Endothelial cell of umbilical vein (primary cell): ENCODE measurements around the gene SNIP1. TPM values are rescaled to one million over a fixed set of nuclear protein-coding genes. Genes with fewer than 3 reads are reported as not detected.

Experiments used
- BruUV-seq: library from RNA; stranded (reverse); fragments of 400-500 nt; replicated peaks from 2 replicates; lab custom pipeline; 2021; lab: Mats Ljungman, UMichigan
- CTCF ChIA-PET: fragments of 300-600, 350-600 bp; sonication (Branson Sonifier 250); formaldehyde crosslinking; loops from one replicate; lab custom pipeline; 2021; ENCODE audit warnings: antibody characterized with exemption, inconsistent platforms; lab: Charles Lee
- POLR2A ChIA-PET: fragments of 300-600, 350-600 bp; sonication (Branson Sonifier 250); formaldehyde crosslinking; loops from one replicate; lab custom pipeline; 2021; ENCODE audit warnings: antibody characterized with exemption, inconsistent platforms; lab: Charles Lee
- DNase-seq: peaks from one replicate; pipeline ENCODE4 v3.0.0-alpha.2; 2011; ENCODE audit warnings: low read depth, low spot score
- FAIRE-seq: peaks from 2 replicates; lab custom pipeline; 2011; peaks lifted over from hg19 to GRCh38; lab: Jason Lieb, UNC
- H2AFZ ChIP-seq: 2 replicates; pipeline ENCODE4 v1.6.0; 2012; ENCODE audit warnings: low read depth, low read length, control low read depth, inconsistent platforms
- H3K27ac ChIP-seq: 2 replicates; pipeline ENCODE4 v1.5.1; 2011; ENCODE audit warnings: low read depth, mild to moderate bottlenecking, control low read depth, low read length, moderate library complexity; ENCODE audit not compliant: insufficient read depth
- H3K27me3 ChIP-seq, 2 experiments: 2 replicates each; pipeline versions ENCODE4 v1.6.0 to v1.6.1; 2011; ENCODE audit warnings: low read length in 2 of 2, mixed read lengths in 1 of 2; ENCODE audit not compliant: control insufficient read depth in 2 of 2, insufficient read depth in 2 of 2
- H3K36me3 ChIP-seq, 2 experiments: 2 replicates in 1 of 2; 3 replicates in 1 of 2; pipeline ENCODE4 v1.5.1; 2011; ENCODE audit warnings: low read length in 2 of 2, mild to moderate bottlenecking in 1 of 2, moderate library complexity in 1 of 2; ENCODE audit not compliant: control insufficient read depth in 2 of 2, insufficient read depth in 2 of 2; ENCODE audit errors: extremely low read depth in 1 of 2
- H3K4me1 ChIP-seq: 3 replicates; pipeline ENCODE4 v1.5.1; 2011; ENCODE audit warnings: mild to moderate bottlenecking, low read length; ENCODE audit not compliant: control insufficient read depth, insufficient read depth; ENCODE audit errors: extremely low read depth
- H3K4me2 ChIP-seq: 2 replicates; pipeline ENCODE4 v1.6.1; 2011; ENCODE audit warnings: low read length, control low read depth, mixed read lengths; ENCODE audit not compliant: insufficient read depth
- H3K4me3 ChIP-seq, 3 experiments: fragments of 200-600 bp in 1 of 3; sonication (generic), shearing (Covaris generic) in 1 of 3; replicated peaks in 1 of 3; 2 replicates each; pipeline ENCODE4 v1.5.1; 2011 to 2016; ENCODE audit warnings: control low read depth in 3 of 3, low read length in 3 of 3, mild to moderate bottlenecking in 2 of 3, inconsistent platforms in 1 of 3, low read depth in 1 of 3, moderate library complexity in 1 of 3; ENCODE audit not compliant: insufficient read depth in 1 of 3
- H3K79me2 ChIP-seq: 2 replicates; pipeline ENCODE4 v1.6.0; 2012; ENCODE audit warnings: low read length, inconsistent platforms; ENCODE audit not compliant: control insufficient read depth, insufficient read depth
- H3K9ac ChIP-seq: replicated peaks from 2 replicates; pipeline ENCODE3; 2011; ENCODE audit warnings: low read length, control low read depth; ENCODE audit not compliant: insufficient read depth; ENCODE audit errors: extremely low read depth
- H3K9me1 ChIP-seq: replicated peaks from 3 replicates; pipeline ENCODE4 v1.6.0; 2011; ENCODE audit warnings: mild to moderate bottlenecking, low read length; ENCODE audit not compliant: control insufficient read depth, insufficient read depth; ENCODE audit errors: extremely low read depth
- H3K9me3 ChIP-seq: replicated peaks from 2 replicates; pipeline ENCODE4 v1.5.1; 2012; ENCODE audit warnings: low read length, inconsistent platforms; ENCODE audit not compliant: control insufficient read depth, insufficient read depth
- H4K20me1 ChIP-seq: replicated peaks from 2 replicates; pipeline ENCODE3; 2011; ENCODE audit warnings: mild to moderate bottlenecking, low read length; ENCODE audit not compliant: control insufficient read depth, insufficient read depth; ENCODE audit errors: extremely low read depth
- CTCF ChIP-seq, 2 donors: IDR thresholded peaks; 1 replicate in 1 of 2; 2 replicates in 1 of 2; pipeline ENCODE4 v1.5.1; 2011; ENCODE audit warnings: low read length in 2 of 2, mild to moderate bottlenecking in 2 of 2, moderate library complexity in 2 of 2, control low read depth in 1 of 2, inconsistent platforms in 1 of 2, low read depth in 1 of 2; ENCODE audit not compliant: insufficient read depth in 1 of 2; ENCODE audit errors: extremely low read depth in 1 of 2
- EZH2 ChIP-seq: IDR thresholded peaks from 2 replicates; pipeline ENCODE4 v1.6.1; 2012; ENCODE audit warnings: borderline replicate concordance, low read depth, mild to moderate bottlenecking, moderate library complexity, low read length, inconsistent platforms; ENCODE audit not compliant: severe bottlenecking
- FOS ChIP-seq: IDR thresholded peaks from 2 replicates; pipeline ENCODE4 v1.6.1; 2011; ENCODE audit warnings: mild to moderate bottlenecking, low read length, moderate library complexity, borderline replicate concordance; ENCODE audit not compliant: insufficient read depth
- GATA2 ChIP-seq: IDR thresholded peaks from 2 replicates; pipeline ENCODE4 v1.7.0; 2011; ENCODE audit warnings: low read depth, mild to moderate bottlenecking, moderate library complexity, mixed read lengths, low read length; ENCODE audit not compliant: insufficient read length, insufficient read depth
- JUN ChIP-seq: IDR thresholded peaks from 2 replicates; pipeline ENCODE4 v1.6.1; 2011; ENCODE audit warnings: borderline replicate concordance, low read depth; ENCODE audit not compliant: insufficient read length, insufficient read depth
- MAX ChIP-seq: IDR thresholded peaks from 2 replicates; pipeline ENCODE4 v1.6.1; 2011; ENCODE audit not compliant: insufficient read depth, insufficient read length
- MYC ChIP-seq: IDR thresholded peaks from one replicate; pipeline ENCODE4 v1.6.1; 2011; ENCODE audit warnings: mild to moderate bottlenecking, low read depth, low read length
- POLR2A ChIP-seq: IDR thresholded peaks from 2 replicates; pipeline ENCODE4 v1.6.1; 2012; ENCODE audit warnings: low read depth, mild to moderate bottlenecking, control low read depth, low read length
- POLR2AphosphoS5 ChIP-seq: IDR thresholded peaks from 2 replicates; pipeline ENCODE4 v1.6.1; 2012; ENCODE audit warnings: low read depth, mild to moderate bottlenecking, control low read depth, low read length, moderate library complexity; ENCODE audit not compliant: insufficient read depth
- dilution Hi-C: fragments of 300-500 bp; cut with MboI; formaldehyde crosslinking; loops from one replicate; pipeline ENCODE4 v1.15.0; 2019; ENCODE audit warnings: low sequenced_read_pairs; ENCODE audit not compliant: extremely low pct_ligation_motif_present
- intact Hi-C: fragments of 100-400 bp; cut with micrococcal nuclease; formaldehyde crosslinking; loops from one replicate; pipeline ENCODE4 v1.10.0; 2022
- polyA plus RNA-seq, 4 experiments: library from polyadenylated mRNA; depleted of rRNA in 3 of 4; stranded (reverse) in 3 of 4; unstranded in 1 of 4; fragments of >200 nt; gene quantifications; 2 replicates each; pipeline versions ENCODE4 v1.2.1 to v1.2.3, GENCODE V29; 2011 to 2012; ENCODE audit warnings: missing spikeins in 1 of 4
- total RNA-seq: library from RNA; stranded (reverse); gene quantifications from 2 replicates; pipeline ENCODE4 v1.2.3, GENCODE V29; 2021

SNIP1 gene
- total and polyA plus RNA-seq, 2 donors (not counting 3 experiments of a cell fraction or from before 2014, with no cell fraction given), result 3.7 to 18.4 TPM

GRCh38 chr1:37498872-37499617, 55.0 kb downstream of the SNIP1 start:
- no peaks in the 10 kb centered on the region for H3K9me1 ChIP-seq
- H3K27me3 ChIP-seq, result no peaks in the 10 kb centered on the region
- peaks cover 8% of the 10 kb centered on the region for H3K79me2 ChIP-seq
- intact Hi-C loops, result no loop called here
- TF ChIP-seq JUN (no peak), GATA2 (peak; percentile 22)
- H4K20me1 ChIP-seq, result no peaks in the 10 kb centered on the region
- ChIA-PET CTCF (interaction anchor here (1.3 to 6.7 kb wide), 6 partner anchors 10 to 45 kb away, joined by 3 to 52 read pairs (median 7); partner anchors contain the start of gene MEAF6), POLR2A (interaction anchor here (1.2 kb wide), 1 partner anchor 23 kb away, joined by 3 read pairs; no protein-coding TSS in a partner anchor)
- no TSS peak for BruUV-seq
- no peaks in the 10 kb centered on the region for H3K9me3 ChIP-seq
- no peak overlapping the region for H2AFZ ChIP-seq
- H3K4me1 ChIP-seq, result peaks cover 9% of the 10 kb centered on the region
- H3K36me3 ChIP-seq, result peaks cover 12 to 22% of the 10 kb centered on the region in 2 experiments
- H3K4me3 ChIP-seq, result no peak overlapping the region
- H3K9ac ChIP-seq, result no peak overlapping the region
- peak overlapping the region; percentile 2 for H3K27ac ChIP-seq
- dilution Hi-C loops, result no loop called here
- DNase-seq (peak; percentile 78), FAIRE-seq (peak; percentile 67)
- no peak overlapping the region for H3K4me2 ChIP-seq

- intact Hi-C loops (no loop called here), dilution Hi-C loops (no loop called here)
- Histone ChIP-seq H4K20me1 (no peaks in the 10 kb centered on the region), H3K4me1 (peaks cover 9% of the 10 kb centered on the region), H2AFZ (no peak overlapping the region), H3K4me3 (no peak overlapping the region), H3K27ac (no peak overlapping the region), H3K9ac (no peak overlapping the region), H3K36me3 (peaks cover 9 to 28% of the 10 kb centered on the region in 2 experiments), H3K79me2 (peaks cover 8% of the 10 kb centered on the region), H3K9me3 (no peaks in the 10 kb centered on the region), H3K9me1 (no peaks in the 10 kb centered on the region), H3K4me2 (no peak overlapping the region), H3K27me3 (no peaks in the 10 kb centered on the region)
- DNase-seq (no peak), FAIRE-seq (no peak)
- BruUV-seq, result no TSS peak
- CTCF ChIA-PET, result interaction anchor here (1.3 to 6.7 kb wide), 2 partner anchors 11 to 17 kb away, joined by 3 to 52 read pairs; partner anchors contain the start of gene MEAF6
- POLR2A ChIA-PET, result interaction anchor here (0.6 to 1.2 kb wide), 2 partner anchors 17 to 22 kb away, joined by 3 read pairs; partner anchors contain the start of gene MEAF6
- TF ChIP-seq GATA2, result no peak
- TF ChIP-seq CTCF (IDR thresholded peaks at IDR 0.05; ENCODE audit: extremely low read depth in 1 of 2, insufficient read depth in 1 of 2, low read depth in 1 of 2, low read length in 2 of 2), result no peak
- TF ChIP-seq POLR2A, result no peak
- TF ChIP-seq POLR2AphosphoS5, result no peak
- TF ChIP-seq MYC, result no peak
- TF ChIP-seq MAX, result no peak
- no peak for TF ChIP-seq JUN
- TF ChIP-seq FOS, result no peak
- no peak for TF ChIP-seq EZH2
These were observed 56.3 kb downstream of the SNIP1 start for GRCh38 chr1:37497832-37498231.
